Neural cell (in vitro differentiated cells): Measurements from ENCODE around the gene IMPG1. TPM values are rescaled to one million over a fixed set of nuclear protein-coding genes. Genes with fewer than 3 reads are reported as not detected.
A peak's percentile ranks its signal among the peaks of the same experiment; 100 is the strongest.

Experiments
- H2AFZ ChIP-seq: fragments of 200-600, 300-800 bp; sonication (generic), shearing (Covaris generic); 2 replicates; pipeline ENCODE4 v1.6.0; 2014; ENCODE audit warnings: low read depth, mild to moderate bottlenecking, antibody characterized with exemption, low read length, moderate library complexity
- H3F3A ChIP-seq: fragments of 200-600 bp; shearing (Covaris generic); 2 replicates; pipeline ENCODE4 v1.6.1; 2016; ENCODE audit warnings: mild to moderate bottlenecking, moderate library complexity, mixed read lengths, antibody characterized with exemption, low read length; ENCODE audit not compliant: insufficient read depth, poor library complexity, severe bottlenecking
- H3K27ac ChIP-seq: fragments of 200-600, 300-800 bp; sonication (generic), shearing (Covaris generic); 2 replicates; pipeline ENCODE4 v1.5.1; 2014; ENCODE audit warnings: mild to moderate bottlenecking, low read length, moderate library complexity
- H3K27me3 ChIP-seq: fragments of 300-800, 200-600 bp; sonication (generic), shearing (Covaris generic); 2 replicates; pipeline ENCODE4 v1.6.0; 2014; ENCODE audit warnings: mild to moderate bottlenecking, low read depth, low read length, moderate library complexity; ENCODE audit not compliant: insufficient read depth
- H3K36me3 ChIP-seq: fragments of 300-800, 200-600 bp; sonication (generic), shearing (Covaris generic); 2 replicates; pipeline ENCODE4 v1.5.1; 2014; ENCODE audit warnings: mild to moderate bottlenecking, antibody characterized with exemption, low read length, moderate library complexity; ENCODE audit not compliant: insufficient read depth
- H3K4me2 ChIP-seq: fragments of 300-800, 200-600 bp; sonication (generic), shearing (Covaris generic); 2 replicates; pipeline ENCODE4 v1.6.0; 2014; ENCODE audit warnings: mild to moderate bottlenecking, low read length
- H3K4me3 ChIP-seq: fragments of 300-800, 200-600 bp; sonication (generic), shearing (Covaris generic); 2 replicates; pipeline ENCODE4 v1.5.1; 2014; ENCODE audit warnings: mild to moderate bottlenecking, low read length, moderate library complexity
- H3K79me2 ChIP-seq: fragments of 200-600 bp; shearing (Covaris generic); replicated peaks from 2 replicates; pipeline ENCODE4 v1.6.0; 2014; ENCODE audit warnings: mild to moderate bottlenecking, low read length, moderate library complexity; ENCODE audit not compliant: insufficient read depth
- H3K9ac ChIP-seq: fragments of 300-800, 200-600 bp; sonication (generic), shearing (Covaris generic); 2 replicates; pipeline ENCODE4 v1.6.1; 2016; ENCODE audit warnings: mild to moderate bottlenecking, low read length, mixed read lengths
- H3K9me2 ChIP-seq: fragments of 200-600 bp; shearing (Covaris generic); 2 replicates; pipeline ENCODE4 v1.6.1; 2016; ENCODE audit warnings: mild to moderate bottlenecking, low read length, mixed read lengths; ENCODE audit not compliant: insufficient read depth
- H3K9me3 ChIP-seq: fragments of 200-600, 300-800 bp; sonication (generic), shearing (Covaris generic); 2 replicates; pipeline ENCODE4 v1.6.1; 2016; ENCODE audit warnings: mild to moderate bottlenecking, mixed run types, low read length, moderate library complexity, mixed read lengths
- H4K20me1 ChIP-seq: fragments of 200-600 bp; shearing (Covaris generic); 2 replicates; pipeline ENCODE4 v1.6.1; 2016; ENCODE audit warnings: mild to moderate bottlenecking, mixed run types; ENCODE audit not compliant: insufficient read depth
- EP300 ChIP-seq: fragments of 450-650 bp; conservative IDR thresholded peaks from 2 replicates; pipeline ENCODE4 v1.6.1; 2014; ENCODE audit warnings: antibody characterized with exemption, mild to moderate bottlenecking, moderate library complexity; ENCODE audit not compliant: poor library complexity, severe bottlenecking
- EZH2 ChIP-seq: fragments of 200-600, 300-800 bp; shearing (Covaris generic), sonication (generic); IDR thresholded peaks from 2 replicates; pipeline ENCODE4 v1.6.1; 2014; ENCODE audit warnings: antibody characterized with exemption, low read length, borderline replicate concordance, mild to moderate bottlenecking; ENCODE audit not compliant: insufficient read depth, poor library complexity, severe bottlenecking
- MXI1 ChIP-seq: fragments of 450-650 bp; conservative IDR thresholded peaks from 2 replicates; pipeline ENCODE4 v1.6.1; 2014; ENCODE audit warnings: antibody characterized with exemption, mild to moderate bottlenecking; ENCODE audit not compliant: poor library complexity, severe bottlenecking
- POLR2AphosphoS5 ChIP-seq: IDR thresholded peaks from 2 replicates; pipeline ENCODE4 v1.6.1; 2012
- RAD21 ChIP-seq: fragments of 450-650 bp; conservative IDR thresholded peaks from 2 replicates; pipeline ENCODE4 v1.6.1; 2014; ENCODE audit warnings: antibody characterized with exemption, mild to moderate bottlenecking, moderate library complexity
- SMC3 ChIP-seq: fragments of 450-650 bp; conservative IDR thresholded peaks from 2 replicates; pipeline ENCODE4 v1.6.1; 2014; ENCODE audit warnings: antibody characterized with exemption, mild to moderate bottlenecking, moderate library complexity; ENCODE audit not compliant: poor library complexity
- TAF1 ChIP-seq: IDR thresholded peaks from 2 replicates; pipeline ENCODE4 v1.6.1; 2012; ENCODE audit warnings: low read depth
- polyA plus RNA-seq: library from polyadenylated mRNA; depleted of rRNA; stranded (reverse); fragments of >200 nt; gene quantifications from 2 replicates; pipeline ENCODE4 v1.2.3, GENCODE V29; 2014
- TF ChIP-seq, protein P1 (sequence below): IDR thresholded peaks from 2 replicates; pipeline ENCODE4 v1.6.1; 2012; ENCODE audit warnings: borderline replicate concordance
- TF ChIP-seq, protein P2 (sequence below): fragments of 450-650 bp; IDR thresholded peaks from 2 replicates; pipeline ENCODE4 v1.5.1; 2014; ENCODE audit warnings: antibody characterized with exemption, mild to moderate bottlenecking, moderate library complexity; ENCODE audit not compliant: poor library complexity, severe bottlenecking

IMPG1 gene
- polyA plus RNA-seq, 1 donor from 2014 or later, result not detected

DNA sequence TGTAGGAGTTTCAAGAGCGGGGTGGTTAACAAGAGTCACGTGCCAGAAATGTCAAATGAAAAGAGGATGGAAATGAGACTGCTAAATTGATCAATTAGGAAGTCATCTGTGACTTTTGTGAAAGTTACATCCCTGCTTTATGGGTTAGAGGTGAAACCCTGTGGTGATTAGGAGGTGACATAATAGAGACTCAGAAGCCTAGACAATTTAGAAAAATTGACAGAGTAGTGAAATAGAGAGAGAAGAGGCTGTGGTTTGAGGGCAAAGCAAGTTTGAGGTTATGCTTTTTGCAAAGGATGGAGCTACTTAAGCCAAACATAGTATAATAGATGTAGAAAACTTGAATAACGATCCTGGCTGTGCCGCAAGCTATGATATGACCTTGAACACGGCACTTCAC, 71.8 kb downstream of the IMPG1 start:
- H3K9me3 ChIP-seq, result no peaks in the 10 kb centered on the region
- no peaks in the 10 kb centered on the region for H3K27me3 ChIP-seq
- H4K20me1 ChIP-seq, result no peaks in the 10 kb centered on the region
- no peak overlapping the region for H3K4me2 ChIP-seq
- peak; percentile 44 for TF ChIP-seq EP300
- TF ChIP-seq POLR2AphosphoS5, result no peak
- no peak overlapping the region for H3K9ac ChIP-seq
- H3K27ac ChIP-seq, result no peak overlapping the region
- H3F3A ChIP-seq, result no peaks in the 10 kb centered on the region
- no peaks in the 10 kb centered on the region for H3K9me2 ChIP-seq
- H2AFZ ChIP-seq, result no peak overlapping the region
- H3K36me3 ChIP-seq, result no peaks in the 10 kb centered on the region
- no peaks in the 10 kb centered on the region for H3K79me2 ChIP-seq
- no peak overlapping the region for H3K4me3 ChIP-seq

DNA sequence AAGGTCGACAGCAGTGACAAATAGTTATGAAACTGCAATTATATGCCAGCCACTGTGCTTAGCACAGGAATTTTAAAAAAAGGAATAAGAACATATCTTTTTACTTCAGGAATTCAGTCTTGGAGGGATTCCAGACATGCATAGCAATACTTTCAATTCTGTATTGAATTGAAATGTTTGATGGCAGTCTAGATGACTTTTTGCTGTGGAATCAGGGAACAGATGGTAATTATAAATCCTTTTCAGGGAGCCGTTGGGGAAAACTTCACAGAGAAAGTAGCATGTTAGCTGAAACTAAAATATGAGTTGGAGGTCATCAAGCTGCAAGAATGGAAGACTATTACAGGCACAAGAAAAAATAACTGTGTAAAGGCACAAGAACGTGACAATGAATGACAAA, 74.8 kb downstream of the IMPG1 start:
- H3K4me3 ChIP-seq, result no peak overlapping the region
- H2AFZ ChIP-seq, result no peak overlapping the region
- no peaks in the 10 kb centered on the region for H3K79me2 ChIP-seq
- H4K20me1 ChIP-seq, result no peaks in the 10 kb centered on the region
- no peaks in the 10 kb centered on the region for H3F3A ChIP-seq
- no peaks in the 10 kb centered on the region for H3K9me2 ChIP-seq
- no peaks in the 10 kb centered on the region for H3K27me3 ChIP-seq
- TF ChIP-seq, protein P1, sequence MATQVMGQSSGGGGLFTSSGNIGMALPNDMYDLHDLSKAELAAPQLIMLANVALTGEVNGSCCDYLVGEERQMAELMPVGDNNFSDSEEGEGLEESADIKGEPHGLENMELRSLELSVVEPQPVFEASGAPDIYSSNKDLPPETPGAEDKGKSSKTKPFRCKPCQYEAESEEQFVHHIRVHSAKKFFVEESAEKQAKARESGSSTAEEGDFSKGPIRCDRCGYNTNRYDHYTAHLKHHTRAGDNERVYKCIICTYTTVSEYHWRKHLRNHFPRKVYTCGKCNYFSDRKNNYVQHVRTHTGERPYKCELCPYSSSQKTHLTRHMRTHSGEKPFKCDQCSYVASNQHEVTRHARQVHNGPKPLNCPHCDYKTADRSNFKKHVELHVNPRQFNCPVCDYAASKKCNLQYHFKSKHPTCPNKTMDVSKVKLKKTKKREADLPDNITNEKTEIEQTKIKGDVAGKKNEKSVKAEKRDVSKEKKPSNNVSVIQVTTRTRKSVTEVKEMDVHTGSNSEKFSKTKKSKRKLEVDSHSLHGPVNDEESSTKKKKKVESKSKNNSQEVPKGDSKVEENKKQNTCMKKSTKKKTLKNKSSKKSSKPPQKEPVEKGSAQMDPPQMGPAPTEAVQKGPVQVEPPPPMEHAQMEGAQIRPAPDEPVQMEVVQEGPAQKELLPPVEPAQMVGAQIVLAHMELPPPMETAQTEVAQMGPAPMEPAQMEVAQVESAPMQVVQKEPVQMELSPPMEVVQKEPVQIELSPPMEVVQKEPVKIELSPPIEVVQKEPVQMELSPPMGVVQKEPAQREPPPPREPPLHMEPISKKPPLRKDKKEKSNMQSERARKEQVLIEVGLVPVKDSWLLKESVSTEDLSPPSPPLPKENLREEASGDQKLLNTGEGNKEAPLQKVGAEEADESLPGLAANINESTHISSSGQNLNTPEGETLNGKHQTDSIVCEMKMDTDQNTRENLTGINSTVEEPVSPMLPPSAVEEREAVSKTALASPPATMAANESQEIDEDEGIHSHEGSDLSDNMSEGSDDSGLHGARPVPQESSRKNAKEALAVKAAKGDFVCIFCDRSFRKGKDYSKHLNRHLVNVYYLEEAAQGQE, result no peak
- no peak for TF ChIP-seq MXI1
- TF ChIP-seq EZH2, result no peak
- TF ChIP-seq SMC3, result no peak
- no peak for TF ChIP-seq RAD21
- TF ChIP-seq POLR2AphosphoS5, result no peak
- no peak for TF ChIP-seq TAF1
- TF ChIP-seq, protein P2, sequence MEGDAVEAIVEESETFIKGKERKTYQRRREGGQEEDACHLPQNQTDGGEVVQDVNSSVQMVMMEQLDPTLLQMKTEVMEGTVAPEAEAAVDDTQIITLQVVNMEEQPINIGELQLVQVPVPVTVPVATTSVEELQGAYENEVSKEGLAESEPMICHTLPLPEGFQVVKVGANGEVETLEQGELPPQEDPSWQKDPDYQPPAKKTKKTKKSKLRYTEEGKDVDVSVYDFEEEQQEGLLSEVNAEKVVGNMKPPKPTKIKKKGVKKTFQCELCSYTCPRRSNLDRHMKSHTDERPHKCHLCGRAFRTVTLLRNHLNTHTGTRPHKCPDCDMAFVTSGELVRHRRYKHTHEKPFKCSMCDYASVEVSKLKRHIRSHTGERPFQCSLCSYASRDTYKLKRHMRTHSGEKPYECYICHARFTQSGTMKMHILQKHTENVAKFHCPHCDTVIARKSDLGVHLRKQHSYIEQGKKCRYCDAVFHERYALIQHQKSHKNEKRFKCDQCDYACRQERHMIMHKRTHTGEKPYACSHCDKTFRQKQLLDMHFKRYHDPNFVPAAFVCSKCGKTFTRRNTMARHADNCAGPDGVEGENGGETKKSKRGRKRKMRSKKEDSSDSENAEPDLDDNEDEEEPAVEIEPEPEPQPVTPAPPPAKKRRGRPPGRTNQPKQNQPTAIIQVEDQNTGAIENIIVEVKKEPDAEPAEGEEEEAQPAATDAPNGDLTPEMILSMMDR, result no peak
- TF ChIP-seq EP300, result no peak
- H3K36me3 ChIP-seq, result no peaks in the 10 kb centered on the region
- no peak overlapping the region for H3K27ac ChIP-seq
- no peak overlapping the region for H3K4me2 ChIP-seq
- H3K9me3 ChIP-seq, result no peaks in the 10 kb centered on the region
- H3K9ac ChIP-seq, result no peak overlapping the region
